ENCODE data around the gene TMC2.

DNA sequence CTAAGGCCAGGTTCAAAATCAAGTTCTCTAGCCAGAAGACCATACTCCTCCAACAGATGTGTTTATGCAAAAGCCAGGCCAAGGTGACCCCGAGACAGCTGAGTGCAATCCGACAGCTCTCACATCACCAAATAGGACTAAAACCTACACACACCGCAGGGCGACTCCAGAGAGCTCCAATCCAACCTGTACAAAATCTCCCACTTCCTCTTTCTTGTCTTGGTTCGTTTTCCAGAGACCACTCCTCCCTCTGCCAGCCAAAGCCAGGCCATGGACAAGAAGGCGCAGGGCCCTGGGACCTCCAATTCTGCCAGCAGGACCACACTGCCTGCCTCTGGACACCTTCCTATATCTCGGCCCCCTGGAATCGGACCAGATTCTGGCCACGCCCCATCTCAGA, 104.5 kb downstream of the TMC2 start:
- TF ChIP-seq, protein P1, sequence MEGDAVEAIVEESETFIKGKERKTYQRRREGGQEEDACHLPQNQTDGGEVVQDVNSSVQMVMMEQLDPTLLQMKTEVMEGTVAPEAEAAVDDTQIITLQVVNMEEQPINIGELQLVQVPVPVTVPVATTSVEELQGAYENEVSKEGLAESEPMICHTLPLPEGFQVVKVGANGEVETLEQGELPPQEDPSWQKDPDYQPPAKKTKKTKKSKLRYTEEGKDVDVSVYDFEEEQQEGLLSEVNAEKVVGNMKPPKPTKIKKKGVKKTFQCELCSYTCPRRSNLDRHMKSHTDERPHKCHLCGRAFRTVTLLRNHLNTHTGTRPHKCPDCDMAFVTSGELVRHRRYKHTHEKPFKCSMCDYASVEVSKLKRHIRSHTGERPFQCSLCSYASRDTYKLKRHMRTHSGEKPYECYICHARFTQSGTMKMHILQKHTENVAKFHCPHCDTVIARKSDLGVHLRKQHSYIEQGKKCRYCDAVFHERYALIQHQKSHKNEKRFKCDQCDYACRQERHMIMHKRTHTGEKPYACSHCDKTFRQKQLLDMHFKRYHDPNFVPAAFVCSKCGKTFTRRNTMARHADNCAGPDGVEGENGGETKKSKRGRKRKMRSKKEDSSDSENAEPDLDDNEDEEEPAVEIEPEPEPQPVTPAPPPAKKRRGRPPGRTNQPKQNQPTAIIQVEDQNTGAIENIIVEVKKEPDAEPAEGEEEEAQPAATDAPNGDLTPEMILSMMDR (IDR thresholded peaks at IDR 0.05): no peak
- TF ChIP-seq POLR2A (IDR thresholded peaks at IDR 0.05): no peak
